OCI-LY7 (cell line): ENCODE measurements around the gene RREB1.

Experiments
- CTCF ChIP-seq: fragments of 200-600 bp; sonication (generic); conservative IDR thresholded peaks from 2 replicates; pipeline ENCODE4 v1.5.1; 2014; ENCODE audit warnings: mild to moderate bottlenecking, antibody characterized with exemption, low read length, moderate library complexity, mixed read lengths
- EZH2phosphoT487 ChIP-seq: fragments of 200-600 bp; sonication (generic); IDR thresholded peaks from 2 replicates; pipeline ENCODE4 v1.6.1; 2018; ENCODE audit warnings: low read depth, borderline replicate concordance, mild to moderate bottlenecking, mixed run types, antibody characterized with exemption, low read length, moderate library complexity, mixed read lengths

- no peak for TF ChIP-seq CTCF
- TF ChIP-seq EZH2phosphoT487: no peak
These were observed 96.2 kb downstream of the RREB1 start for GRCh38 chr6:7203939-7204338.
